Tibial nerve (tissue), 4 donors: ENCODE results near the gene CTSS. TPM values are rescaled to one million over a fixed set of nuclear protein-coding genes. Genes with fewer than 3 reads are reported as not detected.

Experiments
- DNase-seq, 2 donors: peaks; one replicate each; pipeline ENCODE4 v3.0.0-alpha.2; 2019; ENCODE audit warnings: low spot score in 2 of 2
- H3K27ac ChIP-seq, 4 donors: fragments of 200-600 bp; sonication (generic) in 3 of 4; one replicate each; pipeline ENCODE4 v1.5.1; 2017 to 2019; ENCODE audit warnings: mild to moderate bottlenecking in 1 of 4
- H3K27me3 ChIP-seq, 2 donors: fragments of 200-600 bp; sonication (generic) in 1 of 2; one replicate each; pipeline versions ENCODE4 v1.5.1 to v1.6.0; 2017 to 2019
- H3K36me3 ChIP-seq, 3 donors: fragments of 200-600 bp; sonication (generic); one replicate each; pipeline ENCODE4 v1.5.1; 2018 to 2019
- H3K4me1 ChIP-seq, 4 donors: fragments of 200-600 bp; sonication (generic) in 3 of 4; one replicate each; pipeline ENCODE4 v1.5.1; 2017 to 2019
- H3K4me3 ChIP-seq, 4 donors: fragments of 200-600 bp; sonication (generic) in 3 of 4; one replicate each; pipeline ENCODE4 v1.5.1; 2017 to 2019; ENCODE audit warnings: mild to moderate bottlenecking in 1 of 4, moderate library complexity in 1 of 4
- H3K9me3 ChIP-seq, 4 donors: fragments of 200-600 bp; sonication (generic) in 3 of 4; one replicate each; pipeline ENCODE4 v1.5.1; 2017 to 2019
- EP300 ChIP-seq, 2 donors: sonication (generic); formaldehyde crosslinking; IDR thresholded peaks; one replicate each; pipeline ENCODE4 v1.6.1; 2017; ENCODE audit warnings: antibody characterized with exemption in 2 of 2, mild to moderate bottlenecking in 1 of 2
- POLR2A ChIP-seq, 2 donors: fragments of 450-650 bp; IDR thresholded peaks; one replicate each; pipeline ENCODE4 v1.6.1; 2017; ENCODE audit warnings: antibody characterized with exemption in 2 of 2, mild to moderate bottlenecking in 2 of 2, moderate library complexity in 2 of 2
- WGBS, 2 donors: methylation state at CpG; one replicate each; pipeline ENCODE4 v1.1.5; 2018; 5-methylcytosine and 5-hydroxymethylcytosine counted together
- total RNA-seq, 4 donors: library from RNA; depleted of rRNA; stranded (reverse); fragments of >200 nt; gene quantifications; one replicate each; pipeline ENCODE4 v1.1.0, GENCODE V29; 2016
- TF ChIP-seq, protein P1 (sequence below), 5 experiments: fragments of 200-600 bp in 3 of 5; fragments of 450-650 bp in 2 of 5; sonication (generic) in 3 of 5; IDR thresholded peaks; one replicate each; pipeline ENCODE4 v1.5.1; 2016 to 2019; ENCODE audit warnings: antibody characterized with exemption in 5 of 5, mild to moderate bottlenecking in 3 of 5, moderate library complexity in 2 of 5

CTSS gene
- total RNA-seq, 4 donors from 2014 or later: 29.7 to 57.7 (median 41.3) TPM

DNA sequence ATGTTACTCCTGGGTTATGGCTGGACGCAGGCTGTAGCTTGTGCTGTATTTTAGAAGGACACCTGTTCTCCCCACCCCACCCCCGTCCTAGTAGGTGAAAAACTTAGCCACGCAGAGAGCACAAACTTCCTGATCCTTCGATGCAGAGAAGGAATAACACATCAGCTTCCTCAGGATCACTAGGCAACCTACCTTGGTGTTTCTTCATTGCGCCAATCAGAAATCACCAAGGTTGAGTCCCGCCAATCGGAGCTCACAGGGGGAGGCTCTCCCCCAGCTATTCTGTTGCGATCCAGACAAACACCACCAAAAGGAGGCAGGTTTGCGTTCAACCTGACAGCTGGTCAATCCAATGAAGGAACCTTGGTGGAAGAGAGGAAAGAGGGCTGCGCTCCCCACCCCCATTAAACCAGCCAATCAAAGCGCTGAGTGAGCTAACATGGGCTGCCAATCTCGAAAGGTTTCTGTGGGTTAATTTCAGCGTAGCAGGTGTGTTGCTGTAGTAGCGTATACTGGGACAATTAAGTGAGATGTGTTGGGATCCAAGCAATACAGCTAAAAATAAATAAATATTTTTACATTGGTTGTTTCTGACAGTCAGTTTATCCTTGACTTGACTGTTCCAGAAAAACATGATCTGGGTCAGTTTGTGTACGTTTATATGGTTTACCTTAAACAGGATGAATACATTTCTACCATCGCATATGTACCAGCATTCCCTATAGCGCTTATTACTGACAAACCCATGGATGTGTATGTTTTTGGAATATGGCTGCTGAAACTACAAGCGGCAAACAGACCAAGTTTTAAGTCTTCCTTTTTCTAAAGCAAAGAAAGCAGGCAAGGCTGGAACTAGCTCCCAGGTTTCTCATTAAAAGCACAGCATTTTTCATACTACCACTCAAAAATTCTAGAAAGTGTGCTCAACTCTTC, 68.3 kb downstream of the CTSS start, which contains the start of gene GOLPH3L:
Gene GOLPH3L, minus strand, starts transcription at position 160 of the 933 bp plus-strand sequence. CDS start 2,316 bp downstream, outside the sequence.
- peak within 1 kb of the TSS; percentile 55 to 84 (median 76) for H3K27ac ChIP-seq
- H3K27me3 ChIP-seq: no peaks in the 10 kb centered on the region
- DNase-seq: peak; percentile 81 to 92
- TF ChIP-seq EP300 (IDR thresholded peaks at IDR 0.05) (peak; percentile 58 to 89), POLR2A (IDR thresholded peaks at IDR 0.05) (peak in 1 of 2 donors; percentile 71)
- TF ChIP-seq, protein P1, sequence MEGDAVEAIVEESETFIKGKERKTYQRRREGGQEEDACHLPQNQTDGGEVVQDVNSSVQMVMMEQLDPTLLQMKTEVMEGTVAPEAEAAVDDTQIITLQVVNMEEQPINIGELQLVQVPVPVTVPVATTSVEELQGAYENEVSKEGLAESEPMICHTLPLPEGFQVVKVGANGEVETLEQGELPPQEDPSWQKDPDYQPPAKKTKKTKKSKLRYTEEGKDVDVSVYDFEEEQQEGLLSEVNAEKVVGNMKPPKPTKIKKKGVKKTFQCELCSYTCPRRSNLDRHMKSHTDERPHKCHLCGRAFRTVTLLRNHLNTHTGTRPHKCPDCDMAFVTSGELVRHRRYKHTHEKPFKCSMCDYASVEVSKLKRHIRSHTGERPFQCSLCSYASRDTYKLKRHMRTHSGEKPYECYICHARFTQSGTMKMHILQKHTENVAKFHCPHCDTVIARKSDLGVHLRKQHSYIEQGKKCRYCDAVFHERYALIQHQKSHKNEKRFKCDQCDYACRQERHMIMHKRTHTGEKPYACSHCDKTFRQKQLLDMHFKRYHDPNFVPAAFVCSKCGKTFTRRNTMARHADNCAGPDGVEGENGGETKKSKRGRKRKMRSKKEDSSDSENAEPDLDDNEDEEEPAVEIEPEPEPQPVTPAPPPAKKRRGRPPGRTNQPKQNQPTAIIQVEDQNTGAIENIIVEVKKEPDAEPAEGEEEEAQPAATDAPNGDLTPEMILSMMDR (IDR thresholded peaks at IDR 0.05): peak; percentile 5 to 44 (median 23)
- 2% methylated on average over 18 of the region's 18 CpGs for WGBS, 2 donors
- H3K9me3 ChIP-seq: no peaks in the 10 kb centered on the region
- H3K36me3 ChIP-seq: peaks cover 0 to 25% (median 5%) of the 10 kb centered on the region in 3 donors
- peaks cover 0 to 35% (median 5%) of the 10 kb centered on the region in 4 donors for H3K4me1 ChIP-seq
- peak within 1 kb of the TSS; percentile 56 to 72 (median 65) for H3K4me3 ChIP-seq

DNA sequence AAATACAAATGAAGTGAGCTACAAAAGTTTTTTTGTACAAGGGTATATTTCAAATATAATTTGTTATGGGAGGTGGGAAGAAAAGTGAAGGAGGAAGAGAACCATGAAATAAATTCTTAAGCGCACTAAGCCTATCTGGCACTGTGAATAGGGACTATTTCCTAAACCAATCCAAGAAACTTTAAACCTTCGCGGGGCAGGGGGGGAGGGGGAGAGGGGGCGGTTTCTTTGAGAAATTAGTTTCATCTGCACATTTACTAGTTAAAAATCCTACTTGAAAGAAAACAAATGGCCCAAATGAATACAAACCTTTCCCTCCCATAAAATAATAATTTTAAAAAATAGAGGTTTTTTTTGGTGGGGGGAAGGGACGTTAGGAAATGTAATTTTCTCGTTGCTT, 69.0 kb downstream of the CTSS start:
- Histone ChIP-seq H3K9me3 (no peaks in the 10 kb centered on the region), H3K4me1 (peaks cover 0 to 37% (median 5%) of the 10 kb centered on the region in 4 donors), H3K27me3 (no peaks in the 10 kb centered on the region), H3K4me3 (peak overlapping the region; percentile 56 to 72 (median 65)), H3K27ac (peak overlapping the region; percentile 55 to 84 (median 76)), H3K36me3 (peaks cover 0 to 28% (median 5%) of the 10 kb centered on the region in 3 donors)
- TF ChIP-seq EP300 (IDR thresholded peaks at IDR 0.05): no peak
- TF ChIP-seq, protein P1 (IDR thresholded peaks at IDR 0.05): no peak
- no peak for TF ChIP-seq POLR2A (IDR thresholded peaks at IDR 0.05)
- 0 to 1% methylated on average over 6 of the region's 6 CpGs for WGBS, 2 donors
- no peak for DNase-seq

DNA sequence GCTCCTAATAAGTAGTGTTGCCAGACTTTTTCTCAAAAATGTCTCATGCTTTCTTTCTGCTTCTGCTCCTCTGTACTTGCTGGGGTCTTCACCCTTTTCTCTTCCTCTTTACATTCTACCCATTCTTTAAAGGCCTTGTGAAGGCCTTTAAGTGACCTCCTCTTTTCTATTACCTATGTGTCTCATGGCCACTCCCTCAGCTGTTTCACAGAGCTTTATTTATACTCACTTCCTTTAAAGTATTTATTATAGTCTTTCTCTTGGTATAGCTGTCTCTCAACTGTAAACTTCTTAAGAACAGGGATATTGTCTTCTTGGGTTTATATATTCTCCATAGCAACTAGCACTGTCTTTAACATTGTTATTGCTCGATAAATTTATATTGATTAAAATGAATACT, 69.4 kb downstream of the CTSS start:
- Histone ChIP-seq H3K36me3 (peaks cover 0 to 32% (median 5%) of the 10 kb centered on the region in 3 donors), H3K9me3 (no peaks in the 10 kb centered on the region), H3K4me1 (peaks cover 0 to 37% (median 5%) of the 10 kb centered on the region in 4 donors), H3K4me3 (peak overlapping the region; percentile 56 to 72 (median 65)), H3K27me3 (no peaks in the 10 kb centered on the region), H3K27ac (peak overlapping the region in 3 of 4 donors; percentile 68 to 84 (median 83))
- no peak for DNase-seq
- 26 to 30% methylated on average over 1 of the region's 1 CpG for WGBS, 2 donors
- TF ChIP-seq EP300 (IDR thresholded peaks at IDR 0.05) (no peak), POLR2A (IDR thresholded peaks at IDR 0.05) (no peak)
- TF ChIP-seq, protein P1 (IDR thresholded peaks at IDR 0.05): no peak

DNA sequence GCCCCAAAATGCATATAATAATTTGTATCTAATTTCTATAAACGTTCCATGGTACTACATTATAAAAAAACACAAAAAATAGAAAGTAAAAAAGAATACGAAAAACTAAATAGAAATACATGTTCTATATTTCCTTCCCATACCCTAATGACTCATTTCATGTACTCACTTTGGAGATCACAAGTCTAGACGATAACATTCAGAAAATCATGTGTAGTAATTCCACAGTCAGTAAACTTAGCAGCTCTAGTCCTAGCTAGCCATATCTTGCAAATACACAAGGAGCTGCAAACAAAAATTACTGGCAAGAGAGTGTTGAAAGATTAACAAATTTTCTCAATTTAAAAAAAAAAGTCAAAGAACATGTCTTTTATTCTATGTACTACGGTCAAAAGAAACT, 70.0 kb downstream of the CTSS start:
- no peaks in the 10 kb centered on the region for H3K27me3 ChIP-seq
- WGBS, 2 donors: 80 to 81% methylated on average over 4 of the region's 4 CpGs
- no peaks in the 10 kb centered on the region for H3K9me3 ChIP-seq
- no peak overlapping the region for H3K27ac ChIP-seq
- no peak overlapping the region for H3K4me3 ChIP-seq
- TF ChIP-seq EP300 (IDR thresholded peaks at IDR 0.05) (no peak), POLR2A (IDR thresholded peaks at IDR 0.05) (no peak)
- TF ChIP-seq, protein P1 (IDR thresholded peaks at IDR 0.05): no peak
- H3K36me3 ChIP-seq: peaks cover 0 to 36% (median 5%) of the 10 kb centered on the region in 3 donors
- peaks cover 0 to 40% (median 5%) of the 10 kb centered on the region in 4 donors for H3K4me1 ChIP-seq
- DNase-seq: no peak

DNA sequence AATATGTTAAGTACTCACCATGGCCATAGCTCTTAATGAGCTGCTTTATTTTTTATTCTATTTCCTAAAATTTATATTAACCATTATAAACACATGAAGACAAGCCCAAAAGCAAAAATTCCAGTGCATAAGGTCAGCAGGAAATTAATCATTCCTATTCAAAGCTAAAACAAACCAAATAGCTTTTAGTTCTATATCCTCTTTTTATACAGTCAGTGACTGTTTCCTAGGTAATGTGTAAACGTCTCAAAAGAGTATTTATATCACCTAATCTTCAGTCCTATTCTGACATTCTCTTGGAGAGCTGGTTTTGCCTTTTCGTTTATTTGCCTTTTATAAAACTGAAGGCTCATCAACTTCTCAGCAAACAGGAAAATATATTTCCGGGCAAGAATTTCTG, 72.9 kb downstream of the CTSS start:
- Histone ChIP-seq H3K27ac (no peak overlapping the region), H3K4me1 (peaks cover 0 to 48% (median 3%) of the 10 kb centered on the region in 4 donors), H3K36me3 (peaks cover 0 to 46% (median 5%) of the 10 kb centered on the region in 3 donors), H3K27me3 (no peaks in the 10 kb centered on the region), H3K9me3 (no peaks in the 10 kb centered on the region), H3K4me3 (no peak overlapping the region)
- DNase-seq: no peak
- 72 to 85% methylated on average over 3 of the region's 3 CpGs for WGBS, 2 donors
- no peak for TF ChIP-seq EP300 (IDR thresholded peaks at IDR 0.05)
